ENCODE results near the gene NTHL1.

The NTHL1 gene

DNA sequence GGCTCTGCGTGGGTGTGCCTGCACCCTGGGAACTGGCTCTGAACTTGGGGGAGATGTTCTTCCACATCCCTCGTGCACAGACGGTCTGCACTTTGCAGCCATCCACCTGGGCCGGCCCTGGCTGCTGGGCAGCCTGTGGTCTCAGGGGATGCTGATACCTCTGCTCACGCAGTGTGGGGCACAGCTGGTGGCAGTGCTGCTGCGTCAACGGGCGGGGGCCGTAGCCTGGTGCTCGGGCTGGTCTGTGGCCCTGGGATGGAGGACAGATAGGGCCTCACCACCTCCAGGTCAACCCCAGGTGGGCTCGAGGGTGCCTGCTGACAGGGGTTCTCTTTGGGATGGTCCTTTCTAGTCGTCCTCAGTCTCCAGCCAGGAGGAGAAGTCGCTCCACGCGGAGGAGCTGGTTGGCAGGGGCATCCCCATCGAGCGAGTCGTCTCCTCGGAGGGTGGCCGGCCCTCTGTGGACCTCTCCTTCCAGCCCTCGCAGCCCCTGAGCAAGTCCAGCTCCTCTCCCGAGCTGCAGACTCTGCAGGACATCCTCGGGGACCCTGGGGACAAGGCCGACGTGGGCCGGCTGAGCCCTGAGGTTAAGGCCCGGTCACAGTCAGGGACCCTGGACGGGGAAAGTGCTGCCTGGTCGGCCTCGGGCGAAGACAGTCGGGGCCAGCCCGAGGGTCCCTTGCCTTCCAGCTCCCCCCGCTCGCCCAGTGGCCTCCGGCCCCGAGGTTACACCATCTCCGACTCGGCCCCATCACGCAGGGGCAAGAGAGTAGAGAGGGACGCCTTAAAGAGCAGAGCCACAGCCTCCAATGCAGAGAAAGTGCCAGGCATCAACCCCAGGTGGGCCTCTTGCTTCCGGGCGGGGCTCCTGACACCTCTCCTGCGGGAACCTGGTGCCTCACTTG is 36.5 kb upstream of the NTHL1 start:
- no peak for DNase-seq

DNA sequence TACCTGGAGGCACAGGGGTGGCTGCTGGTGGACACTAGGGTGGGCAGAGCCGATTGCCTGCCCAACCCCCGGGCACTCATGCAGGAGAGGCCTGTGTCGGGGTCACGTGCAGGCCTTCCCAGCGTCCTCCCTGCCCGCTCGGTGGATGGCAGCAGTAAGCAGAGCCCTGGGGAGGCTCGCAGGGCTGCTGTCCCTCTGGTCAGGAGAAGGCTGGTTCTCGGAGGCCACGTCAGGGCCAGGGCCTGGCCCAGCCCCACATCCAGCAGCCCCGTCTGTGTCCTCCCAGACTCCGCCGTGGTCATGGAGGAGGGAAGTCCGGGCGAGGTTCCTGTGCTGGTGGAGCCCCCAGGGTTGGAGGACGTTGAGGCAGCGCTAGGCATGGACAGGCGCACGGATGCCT is 35.8 kb upstream of the NTHL1 start:
- DNase-seq = no peak

- DNase-seq = no peak
Measured at GRCh38 chr16:2082983-2083364, 35.3 kb upstream of the NTHL1 start.

DNA sequence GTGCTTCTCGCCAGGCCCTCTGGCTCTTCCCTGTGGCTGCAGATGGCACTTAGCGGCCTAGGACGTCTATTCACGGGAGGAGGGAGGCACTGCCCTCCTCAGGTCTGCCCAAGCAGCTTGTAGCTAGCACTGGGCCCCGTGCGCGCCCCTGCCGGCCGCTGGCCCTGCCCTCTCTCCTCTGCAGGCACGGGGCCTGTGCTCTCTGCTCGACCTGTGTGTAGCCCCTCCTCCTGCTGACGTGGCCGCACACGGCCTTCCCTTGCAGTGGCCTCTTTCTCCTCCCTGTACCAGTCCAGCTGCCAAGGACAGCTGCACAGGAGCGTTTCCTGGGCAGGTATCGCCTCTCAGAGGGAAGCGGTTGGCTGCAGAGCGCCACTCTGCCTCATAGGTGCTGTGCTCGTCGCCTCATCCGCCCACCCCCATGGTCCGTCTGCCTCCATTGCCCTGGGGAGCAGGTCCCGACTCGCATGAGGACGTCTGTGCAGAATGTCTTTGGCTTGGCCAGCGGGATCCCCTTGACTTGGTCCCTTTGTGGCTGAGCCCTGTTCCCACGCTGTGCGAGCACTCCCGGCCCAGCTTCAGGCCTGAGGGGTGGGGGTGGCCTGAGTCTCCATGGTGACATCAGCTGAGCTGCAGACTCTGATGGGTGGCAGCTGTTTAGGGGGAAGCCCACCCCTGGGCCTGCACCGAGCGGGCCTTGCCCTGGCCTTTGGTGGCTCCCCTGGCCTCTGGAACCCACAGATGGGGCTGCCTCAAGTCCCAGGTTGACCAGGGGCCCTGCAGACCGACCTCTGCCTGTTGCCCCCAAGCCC is 34.7 kb upstream of the NTHL1 start:
- DNase-seq = no peak

GRCh38 chr16:2081201-2082084 is 33.8 kb upstream of the NTHL1 start:
- DNase-seq = no peak

- DNase-seq = no peak
Measured at GRCh38 chr16:2079991-2080390, 32.4 kb upstream of the NTHL1 start.

GRCh38 chr16:2079311-2079800 is 31.7 kb upstream of the NTHL1 start:
- DNase-seq = no peak

DNA sequence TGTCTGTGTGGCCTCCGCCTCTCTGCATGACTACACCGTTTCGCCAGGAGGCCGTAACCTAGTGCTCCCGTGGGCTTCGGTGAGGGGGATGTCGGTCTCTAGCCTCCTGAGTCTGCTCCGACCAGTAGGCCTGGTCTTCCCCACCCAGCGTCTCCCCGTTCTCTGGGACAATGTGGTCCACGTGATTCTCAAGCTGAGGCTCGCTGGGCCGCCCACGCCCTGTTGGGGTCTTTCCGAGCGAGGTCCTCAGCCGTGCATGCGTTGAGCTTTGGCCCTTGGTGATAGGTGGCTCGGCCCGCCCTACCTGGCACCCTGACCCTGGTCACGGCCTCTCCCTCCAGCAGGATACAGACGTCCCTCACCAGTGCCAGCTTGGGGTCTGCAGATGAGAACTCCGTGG is 31.1 kb upstream of the NTHL1 start:
- DNase-seq = no peak

DNA sequence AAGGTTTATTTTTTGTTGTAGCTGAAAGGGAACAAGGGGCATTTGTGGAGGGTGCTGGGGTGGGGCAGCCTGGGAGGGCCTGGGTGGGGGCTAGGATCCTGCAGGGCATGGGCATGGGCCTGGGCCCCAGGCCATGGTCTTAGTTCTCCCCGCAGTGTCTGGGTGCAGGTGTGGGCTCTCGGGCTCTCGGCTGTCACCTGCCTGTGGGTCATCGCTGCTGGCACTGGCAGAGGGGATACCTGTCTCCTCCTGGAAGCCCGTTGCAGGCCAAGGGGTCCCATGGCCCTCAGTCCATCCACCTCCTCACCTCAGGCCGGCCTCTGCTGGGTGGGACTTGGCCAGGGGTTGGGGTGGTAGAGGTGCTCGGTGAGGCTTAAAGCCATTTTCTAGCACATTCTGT is 30.5 kb upstream of the NTHL1 start:
- no peak for DNase-seq

- DNase-seq = no peak
Measured at GRCh38 chr16:2077696-2078095, 30.1 kb upstream of the NTHL1 start.

GRCh38 chr16:2077016-2077415 is 29.4 kb upstream of the NTHL1 start:
- DNase-seq = no peak

- no peak for DNase-seq
Measured at GRCh38 chr16:2076072-2076865, 28.6 kb upstream of the NTHL1 start.

GRCh38 chr16:2075631-2076030 is 28.0 kb upstream of the NTHL1 start:
- no peak for DNase-seq

GRCh38 chr16:2074071-2074470 is 26.4 kb upstream of the NTHL1 start:
- DNase-seq = no peak

- DNase-seq = no peak
Measured at GRCh38 chr16:2072926-2073325, 25.3 kb upstream of the NTHL1 start.

- DNase-seq = no peak
Measured at GRCh38 chr16:2071454-2072202, 24.0 kb upstream of the NTHL1 start.

DNA sequence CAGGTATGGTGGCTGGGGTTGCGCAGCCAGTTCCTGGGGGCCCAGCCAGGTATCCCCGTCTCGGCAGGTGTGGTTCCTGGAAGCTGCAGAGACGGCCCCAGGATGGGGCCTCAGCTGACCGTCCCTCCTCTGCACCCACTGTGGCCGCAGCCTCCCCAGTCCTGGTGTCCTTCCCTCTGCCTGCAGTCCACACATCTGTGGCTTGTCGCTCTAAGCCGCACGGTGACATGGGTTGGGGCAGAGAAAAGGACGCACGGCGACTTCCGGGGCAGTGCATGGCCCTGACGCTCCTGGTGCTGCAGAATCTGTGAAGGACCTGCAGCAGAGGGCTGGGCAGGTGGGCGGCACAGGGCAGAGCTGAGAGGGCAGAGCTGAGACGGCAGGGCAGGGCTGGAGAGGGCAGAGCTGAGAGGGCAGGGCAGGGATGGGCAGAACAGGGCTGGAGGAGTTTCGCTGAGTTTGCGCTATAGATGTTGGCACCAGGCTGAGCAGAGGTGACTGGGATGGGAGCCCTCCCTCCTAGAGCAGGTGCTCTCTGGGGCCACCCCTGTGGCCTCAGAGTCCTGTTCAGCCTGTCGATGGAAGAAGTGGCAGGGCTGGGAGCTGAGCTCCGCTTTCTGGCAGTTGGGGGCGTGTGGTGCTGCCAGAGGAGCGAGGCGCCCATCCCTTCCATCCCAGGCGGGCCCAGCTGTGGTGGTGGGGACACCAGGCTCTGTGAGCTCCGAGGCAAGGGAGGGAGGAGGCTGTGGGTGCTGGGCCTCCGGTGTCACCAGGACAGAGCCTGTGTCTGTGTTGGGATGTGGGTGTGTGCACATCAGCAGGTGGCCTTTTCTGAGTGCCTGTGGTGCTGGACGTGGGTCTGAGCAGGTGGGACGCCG is 23.2 kb upstream of the NTHL1 start:
- DNase-seq = no peak

GRCh38 chr16:2066139-2066538 is 18.5 kb upstream of the NTHL1 start:
- DNase-seq = no peak

- DNase-seq = no peak
Measured at GRCh38 chr16:2064368-2064945, 16.8 kb upstream of the NTHL1 start.

DNA sequence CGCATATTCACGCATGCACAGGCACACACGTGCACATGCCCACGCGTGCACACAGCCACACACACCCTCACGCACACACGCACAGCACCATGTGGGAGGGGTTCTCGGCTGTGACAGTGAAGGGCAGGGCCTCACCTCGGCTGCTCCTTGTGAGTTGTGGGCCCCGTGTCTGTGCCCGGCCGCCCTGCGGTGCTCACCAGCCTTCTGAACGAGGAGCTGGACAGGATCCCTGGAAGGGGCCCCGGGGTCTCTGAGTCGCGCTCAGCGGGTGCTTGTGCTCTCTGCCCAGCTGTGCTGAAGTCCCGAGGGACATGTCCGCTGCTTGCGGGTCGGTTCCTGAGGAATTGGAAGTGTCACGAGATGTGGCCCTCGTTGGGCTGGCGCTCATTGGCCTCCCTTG is 16.2 kb upstream of the NTHL1 start:
- DNase-seq = no peak

Data from inflammatory macrophage (primary cell).